Fibroblast of pulmonary artery (primary cell): Measurements from ENCODE around the gene PSME3IP1.

Source experiments
- DNase-seq: peaks from one replicate; pipeline ENCODE4 v3.0.0-alpha.2; 2010; ENCODE audit warnings: low read depth
- H3K4me3 ChIP-seq: replicated peaks from 2 replicates; pipeline ENCODE4 v1.5.1; 2011; ENCODE audit warnings: low read depth, mild to moderate bottlenecking, control low read depth, low read length, moderate library complexity
- CTCF ChIP-seq: IDR thresholded peaks from 2 replicates; pipeline ENCODE4 v1.5.1; 2011; ENCODE audit warnings: mild to moderate bottlenecking, control low read depth, low read length, inconsistent platforms; ENCODE audit errors: missing control alignments

PSME3IP1 gene

GRCh38 chr16:57104706-57105105 lies 81.1 kb downstream of the PSME3IP1 start:
- no peak for TF ChIP-seq CTCF
- no peak overlapping the region for H3K4me3 ChIP-seq
- DNase-seq: no peak

GRCh38 chr16:57102888-57103851 lies 82.7 kb downstream of the PSME3IP1 start:
- H3K4me3 ChIP-seq: no peak overlapping the region
- no peak for DNase-seq
- no peak for TF ChIP-seq CTCF
